ENCODE data around the gene PLXNA1. TPM values are rescaled to one million over a fixed set of nuclear protein-coding genes. Genes with fewer than 3 reads are reported as not detected.

PLXNA1 gene
- total RNA-seq, 2 donors from 2014 or later, result 66.3 to 79.4 TPM

- peaks cover 9% of the 10 kb centered on the region for H3K4me1 ChIP-seq (ENCODE audit: control insufficient read depth, insufficient read depth, low read length)
- no peaks in the 10 kb centered on the region for H3K27me3 ChIP-seq (ENCODE audit: control insufficient read depth, insufficient read depth, low read length, poor library complexity, severe bottlenecking)
- Mint-ChIP-seq H3K27me3 (ENCODE audit: insufficient read depth) (no peaks in the 10 kb centered on the region), H3K27ac (peak overlapping the region; percentile 81), H3K4me3 (no peak overlapping the region), H3K9me3 (no peaks in the 10 kb centered on the region), H3K36me3 (ENCODE audit: low read depth) (peaks cover 13% of the 10 kb centered on the region), H3K4me1 (no peaks in the 10 kb centered on the region)
- H3K27ac ChIP-seq (ENCODE audit: low read depth, low read length), result no peak overlapping the region
- TF ChIP-seq CTCF (conservative IDR thresholded peaks at IDR 0.05), result no peak
- H3K36me3 ChIP-seq (ENCODE audit: control insufficient read depth, insufficient read depth, low read length), result peaks cover 33% of the 10 kb centered on the region
- H3K9me3 ChIP-seq (ENCODE audit: control insufficient read depth, low read length), result no peaks in the 10 kb centered on the region
- WGBS, 2 experiments (ENCODE audit: insufficient coverage in 1 of 2, insufficient read length in 1 of 2), result 94 to 100% methylated on average over 1 to 8 of the region's 8 CpGs
- no peak overlapping the region for H3K4me3 ChIP-seq (ENCODE audit: low read length)
- H3K9ac ChIP-seq (ENCODE audit: extremely low read depth, low read length, poor library complexity, severe bottlenecking), result no peak overlapping the region
- DNase-seq, result no peak
Measured at GRCh38 chr3:126987596-126987995, 4.7 kb downstream of the PLXNA1 start.

- 95 to 97% methylated on average over 21 to 26 of the region's 26 CpGs for WGBS, 2 experiments (ENCODE audit: insufficient coverage in 1 of 2, insufficient read length in 1 of 2)
- H3K27ac ChIP-seq (ENCODE audit: low read depth, low read length), result no peak overlapping the region
- H3K9me3 Mint-ChIP-seq, result no peaks in the 10 kb centered on the region
Measured at GRCh38 chr3:126988451-126989021, 5.6 kb downstream of the PLXNA1 start.

GRCh38 chr3:126989316-126990023, 6.6 kb downstream of the PLXNA1 start:
- Histone ChIP-seq H3K9me3 (ENCODE audit: control insufficient read depth, low read length) (no peaks in the 10 kb centered on the region), H3K4me1 (ENCODE audit: control insufficient read depth, insufficient read depth, low read length) (peaks cover 6% of the 10 kb centered on the region), H3K27me3 (ENCODE audit: control insufficient read depth, insufficient read depth, low read length, poor library complexity, severe bottlenecking) (no peaks in the 10 kb centered on the region), H3K36me3 (ENCODE audit: control insufficient read depth, insufficient read depth, low read length) (peaks cover 47% of the 10 kb centered on the region), H3K4me3 (ENCODE audit: low read length) (no peak overlapping the region), H3K27ac (ENCODE audit: low read depth, low read length) (no peak overlapping the region), H3K9ac (ENCODE audit: extremely low read depth, low read length, poor library complexity, severe bottlenecking) (no peak overlapping the region)
- DNase-seq, result no peak
- H3K4me3 Mint-ChIP-seq, result no peak overlapping the region
- H3K27ac Mint-ChIP-seq, result no peak overlapping the region
- WGBS, 2 experiments (ENCODE audit: insufficient coverage in 1 of 2, insufficient read length in 1 of 2), result 94 to 95% methylated on average over 29 to 36 of the region's 36 CpGs
- H3K36me3 Mint-ChIP-seq (ENCODE audit: low read depth), result peaks cover 19% of the 10 kb centered on the region
- H3K4me1 Mint-ChIP-seq, result no peaks in the 10 kb centered on the region
- no peak for TF ChIP-seq CTCF (conservative IDR thresholded peaks at IDR 0.05)
- H3K9me3 Mint-ChIP-seq, result no peaks in the 10 kb centered on the region
- no peaks in the 10 kb centered on the region for H3K27me3 Mint-ChIP-seq (ENCODE audit: insufficient read depth)

More at GRCh38 chr3:126988451-126989021, 5.6 kb downstream of the PLXNA1 start:
- peaks cover 13% of the 10 kb centered on the region for H3K36me3 Mint-ChIP-seq (ENCODE audit: low read depth)
- Histone ChIP-seq H3K9me3 (ENCODE audit: control insufficient read depth, low read length) (no peaks in the 10 kb centered on the region), H3K9ac (ENCODE audit: extremely low read depth, low read length, poor library complexity, severe bottlenecking) (no peak overlapping the region), H3K36me3 (ENCODE audit: control insufficient read depth, insufficient read depth, low read length) (peaks cover 40% of the 10 kb centered on the region), H3K27me3 (ENCODE audit: control insufficient read depth, insufficient read depth, low read length, poor library complexity, severe bottlenecking) (no peaks in the 10 kb centered on the region), H3K4me1 (ENCODE audit: control insufficient read depth, insufficient read depth, low read length) (peaks cover 9% of the 10 kb centered on the region), H3K4me3 (ENCODE audit: low read length) (no peak overlapping the region)
- no peak for TF ChIP-seq CTCF (conservative IDR thresholded peaks at IDR 0.05)
- no peaks in the 10 kb centered on the region for H3K4me1 Mint-ChIP-seq
- H3K27ac Mint-ChIP-seq, result no peak overlapping the region
- no peaks in the 10 kb centered on the region for H3K27me3 Mint-ChIP-seq (ENCODE audit: insufficient read depth)
- H3K4me3 Mint-ChIP-seq, result no peak overlapping the region
- no peak for DNase-seq
